Esophagus muscularis mucosa (tissue), 4 donors: Measurements from ENCODE around the gene TNS4. TPM values are rescaled to one million over a fixed set of nuclear protein-coding genes. Genes with fewer than 3 reads are reported as not detected.

ENCODE experiments used
- DNase-seq: peaks from one replicate; pipeline ENCODE4 v3.0.0-alpha.2; 2017; ENCODE audit errors: extremely low spot score
- H3K27ac ChIP-seq, 4 donors: fragments of 200-600 bp; sonication (generic); replicated peaks in 1 of 4; 1 replicate in 3 of 4; 2 replicates in 1 of 4; pipeline ENCODE4 v1.5.1; 2016 to 2019; ENCODE audit warnings: mild to moderate bottlenecking in 1 of 4
- H3K27me3 ChIP-seq, 4 donors: fragments of 200-600 bp; sonication (generic); one replicate each; pipeline versions ENCODE4 v1.5.1 to v1.6.0; 2016 to 2019
- H3K36me3 ChIP-seq, 4 donors: fragments of 200-600 bp; sonication (generic); one replicate each; pipeline ENCODE4 v1.5.1; 2016 to 2019
- H3K4me1 ChIP-seq, 4 donors: fragments of 200-600 bp; sonication (generic); one replicate each; pipeline ENCODE4 v1.5.1; 2016 to 2019
- H3K4me3 ChIP-seq, 4 donors: fragments of 200-600 bp; sonication (generic); 1 replicate in 2 of 4; 2 replicates in 2 of 4; pipeline ENCODE4 v1.5.1; 2016 to 2019; ENCODE audit warnings: mild to moderate bottlenecking in 4 of 4, moderate library complexity in 1 of 4
- H3K9me3 ChIP-seq, 4 donors: fragments of 200-600 bp; sonication (generic); 1 replicate in 3 of 4; 2 replicates in 1 of 4; pipeline ENCODE4 v1.5.1; 2016 to 2019
- EP300 ChIP-seq: sonication (generic); formaldehyde crosslinking; IDR thresholded peaks from one replicate; pipeline ENCODE4 v1.6.1; 2017; ENCODE audit warnings: antibody characterized with exemption
- POLR2A ChIP-seq: fragments of 450-650 bp; IDR thresholded peaks from one replicate; pipeline ENCODE4 v1.6.1; 2017; ENCODE audit warnings: antibody characterized with exemption, moderate library complexity, mild to moderate bottlenecking, low read depth
- POLR2AphosphoS5 ChIP-seq, 2 donors: sonication (generic); formaldehyde crosslinking; IDR thresholded peaks; one replicate each; pipeline ENCODE4 v1.6.1; 2017; ENCODE audit warnings: antibody characterized with exemption in 2 of 2
- WGBS: methylation state at CpG from one replicate; pipeline ENCODE4 v1.1.5; 2018; 5-methylcytosine and 5-hydroxymethylcytosine counted together
- intact Hi-C: fragments of 100-400 bp; cut with DNase I; formaldehyde crosslinking; loops from one replicate; pipeline ENCODE4 v1.15.1; 2023
- total RNA-seq, 4 donors: library from RNA; depleted of rRNA; stranded (reverse); fragments of >200 nt; gene quantifications; one replicate each; pipeline versions ENCODE4 v1.1.0 to v1.2.1, GENCODE V29; 2016
- TF ChIP-seq, protein P1 (sequence below), 3 experiments: fragments of 200-600 bp in 2 of 3; fragments of 450-650 bp in 1 of 3; sonication (generic) in 2 of 3; IDR thresholded peaks; one replicate each; pipeline ENCODE4 v1.5.1; 2017 to 2019; ENCODE audit warnings: antibody characterized with exemption in 3 of 3, mild to moderate bottlenecking in 2 of 3, moderate library complexity in 1 of 3

TNS4 gene
- total RNA-seq, 4 donors from 2014 or later = not detected

DNA sequence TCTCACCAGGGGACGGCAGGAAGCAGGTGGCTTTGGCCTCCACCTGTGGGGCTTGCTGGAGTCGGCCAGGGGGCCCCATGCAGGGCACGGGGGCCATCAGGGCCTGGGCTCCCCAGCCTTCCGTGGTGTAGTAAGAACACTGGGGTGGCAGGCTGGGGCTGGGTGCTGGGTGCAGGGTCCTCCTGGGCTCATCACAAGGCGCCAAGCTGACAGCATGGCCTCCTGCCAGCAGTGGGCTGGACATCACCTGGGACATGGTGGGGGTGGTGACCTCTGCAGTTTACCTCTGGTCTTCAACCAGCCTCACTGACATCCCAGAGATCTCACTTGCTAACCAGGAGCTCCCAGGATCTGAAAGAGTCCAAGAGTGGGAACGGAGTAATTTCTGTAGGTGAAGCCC is 5.3 kb downstream of the TNS4 start:
- H3K27ac ChIP-seq = no peak overlapping the region
- WGBS = 100% methylated on average over 1 of the region's 6 CpGs
- H3K4me1 ChIP-seq = peaks cover 15 to 44% (median 41%) of the 10 kb centered on the region in 4 donors
- H3K36me3 ChIP-seq = no peaks in the 10 kb centered on the region
- no peak for DNase-seq
- intact Hi-C loops = no loop called here
- TF ChIP-seq POLR2A = no peak
- no peak for TF ChIP-seq EP300
- TF ChIP-seq, protein P1, sequence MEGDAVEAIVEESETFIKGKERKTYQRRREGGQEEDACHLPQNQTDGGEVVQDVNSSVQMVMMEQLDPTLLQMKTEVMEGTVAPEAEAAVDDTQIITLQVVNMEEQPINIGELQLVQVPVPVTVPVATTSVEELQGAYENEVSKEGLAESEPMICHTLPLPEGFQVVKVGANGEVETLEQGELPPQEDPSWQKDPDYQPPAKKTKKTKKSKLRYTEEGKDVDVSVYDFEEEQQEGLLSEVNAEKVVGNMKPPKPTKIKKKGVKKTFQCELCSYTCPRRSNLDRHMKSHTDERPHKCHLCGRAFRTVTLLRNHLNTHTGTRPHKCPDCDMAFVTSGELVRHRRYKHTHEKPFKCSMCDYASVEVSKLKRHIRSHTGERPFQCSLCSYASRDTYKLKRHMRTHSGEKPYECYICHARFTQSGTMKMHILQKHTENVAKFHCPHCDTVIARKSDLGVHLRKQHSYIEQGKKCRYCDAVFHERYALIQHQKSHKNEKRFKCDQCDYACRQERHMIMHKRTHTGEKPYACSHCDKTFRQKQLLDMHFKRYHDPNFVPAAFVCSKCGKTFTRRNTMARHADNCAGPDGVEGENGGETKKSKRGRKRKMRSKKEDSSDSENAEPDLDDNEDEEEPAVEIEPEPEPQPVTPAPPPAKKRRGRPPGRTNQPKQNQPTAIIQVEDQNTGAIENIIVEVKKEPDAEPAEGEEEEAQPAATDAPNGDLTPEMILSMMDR (IDR thresholded peaks at IDR 0.05) = no peak
- TF ChIP-seq POLR2AphosphoS5 (IDR thresholded peaks at IDR 0.05) = no peak
- H3K9me3 ChIP-seq = no peaks in the 10 kb centered on the region
- H3K4me3 ChIP-seq = no peak overlapping the region
- H3K27me3 ChIP-seq = no peaks in the 10 kb centered on the region

DNA sequence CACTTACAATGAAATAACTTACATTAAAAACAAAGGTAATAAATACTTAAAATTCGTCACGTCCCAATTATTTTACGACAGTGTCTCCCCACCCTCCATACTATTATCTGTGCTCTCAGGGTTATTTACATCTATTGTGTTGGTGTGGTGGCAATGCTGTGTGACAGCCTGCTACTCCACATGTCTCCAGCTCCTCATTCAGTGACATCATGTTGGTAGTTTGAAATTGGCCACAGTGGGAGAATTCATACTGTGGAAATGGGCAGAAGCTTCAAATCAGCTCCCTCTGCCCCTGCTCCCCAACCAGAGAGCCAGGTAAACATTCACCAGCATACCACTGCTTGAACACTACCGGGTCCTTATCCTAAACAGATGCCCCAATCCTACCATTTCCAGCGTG is 6.3 kb downstream of the TNS4 start:
- H3K27ac ChIP-seq = no peak overlapping the region

DNA sequence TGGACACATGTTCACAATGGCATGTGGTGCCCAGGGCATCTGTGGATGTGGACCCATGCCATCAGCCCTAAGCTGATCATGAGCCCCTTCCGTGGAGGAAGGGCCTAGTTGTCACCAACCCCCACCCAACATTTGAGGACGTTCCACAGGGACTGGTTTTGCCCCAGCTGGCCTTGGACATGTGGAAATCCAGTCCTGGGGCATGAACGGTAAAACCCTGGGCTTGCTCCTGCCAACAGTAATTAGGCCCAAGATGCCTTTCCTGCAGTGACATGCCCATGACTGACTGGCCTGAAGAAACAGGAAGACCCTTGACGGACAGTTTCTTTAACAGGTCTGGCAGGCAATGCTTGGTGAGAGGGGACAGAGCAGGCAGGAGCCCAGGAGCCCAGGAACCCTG is 7.7 kb downstream of the TNS4 start:
- TF ChIP-seq POLR2A = no peak
- TF ChIP-seq, protein P1 (IDR thresholded peaks at IDR 0.05) = no peak
- no peak for TF ChIP-seq POLR2AphosphoS5 (IDR thresholded peaks at IDR 0.05)
- TF ChIP-seq EP300 = no peak
- no peak overlapping the region for H3K27ac ChIP-seq
- H3K4me3 ChIP-seq = no peak overlapping the region
- H3K4me1 ChIP-seq = peaks cover 8 to 40% (median 35%) of the 10 kb centered on the region in 4 donors
- H3K27me3 ChIP-seq = no peaks in the 10 kb centered on the region
- no peaks in the 10 kb centered on the region for H3K36me3 ChIP-seq
- no peak for DNase-seq
- WGBS = 86% methylated on average over 4 of the region's 4 CpGs
- intact Hi-C loops = no loop called here
- no peaks in the 10 kb centered on the region for H3K9me3 ChIP-seq

More for the DNA sequence above, 6.3 kb downstream of the TNS4 start:
- H3K36me3 ChIP-seq = no peaks in the 10 kb centered on the region
- H3K9me3 ChIP-seq = no peaks in the 10 kb centered on the region
- no peak for TF ChIP-seq EP300
- no peak for TF ChIP-seq POLR2A
- H3K4me3 ChIP-seq = no peak overlapping the region
- 74% methylated on average over 5 of the region's 5 CpGs for WGBS
- H3K27me3 ChIP-seq = no peaks in the 10 kb centered on the region
- intact Hi-C loops = no loop called here
- peaks cover 17 to 44% (median 43%) of the 10 kb centered on the region in 4 donors for H3K4me1 ChIP-seq
- DNase-seq = no peak

DNA sequence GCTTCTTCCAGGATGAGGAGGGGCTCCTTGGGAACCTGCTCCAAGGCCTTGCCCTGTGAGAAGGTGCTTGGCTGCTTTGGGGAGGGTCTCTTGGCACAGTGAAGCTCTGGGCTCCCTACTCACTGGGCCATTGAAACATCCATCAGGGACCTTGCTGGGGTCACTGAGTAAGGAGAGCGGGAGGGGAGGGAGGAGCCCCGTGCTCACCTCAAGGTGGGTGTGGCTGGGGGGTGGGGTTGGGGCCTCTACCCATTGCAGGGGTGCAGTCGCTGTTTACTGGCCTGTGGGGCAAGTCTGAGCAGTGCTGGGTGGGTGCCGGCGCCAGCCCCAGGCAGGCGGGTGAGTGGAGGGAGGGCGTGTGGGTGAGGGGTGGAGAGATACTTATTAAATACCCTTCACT is 9.9 kb downstream of the TNS4 start:
- H3K36me3 ChIP-seq = no peaks in the 10 kb centered on the region
- H3K4me3 ChIP-seq = no peak overlapping the region
- peaks cover 8 to 49% (median 37%) of the 10 kb centered on the region in 4 donors for H3K4me1 ChIP-seq
- no peak for DNase-seq
- WGBS = 80% methylated on average over 7 of the region's 7 CpGs
- peak overlapping the region in 1 of 4 donors; percentile 73 for H3K27ac ChIP-seq
- intact Hi-C loops = no loop called here
- no peaks in the 10 kb centered on the region for H3K9me3 ChIP-seq
- TF ChIP-seq POLR2A (no peak), POLR2AphosphoS5 (IDR thresholded peaks at IDR 0.05) (no peak), EP300 (no peak)
- TF ChIP-seq, protein P1 (IDR thresholded peaks at IDR 0.05) = no peak
- H3K27me3 ChIP-seq = no peaks in the 10 kb centered on the region

DNA sequence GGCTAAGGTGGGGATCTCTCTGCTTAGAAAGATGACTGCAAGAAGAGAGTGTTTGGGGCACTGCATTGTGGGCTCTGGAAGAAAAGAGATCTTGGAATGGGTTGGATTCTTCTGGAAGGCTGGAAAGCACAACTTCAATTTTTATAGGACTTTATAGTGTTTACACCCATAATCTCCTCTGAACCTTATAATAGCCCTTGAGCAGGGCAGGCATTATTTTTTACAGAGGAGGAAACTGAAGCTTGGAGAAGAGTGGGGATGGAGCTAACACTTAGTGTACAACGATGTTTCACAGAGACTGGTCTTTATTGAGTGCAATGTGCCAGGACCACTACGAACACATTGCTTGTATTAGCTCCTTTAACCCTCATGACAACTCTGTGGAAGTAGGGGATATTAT is 10.4 kb downstream of the TNS4 start:
- Histone ChIP-seq H3K4me3 (no peak overlapping the region), H3K4me1 (peaks cover 8 to 54% (median 41%) of the 10 kb centered on the region in 4 donors), H3K27ac (peak overlapping the region; percentile 52 to 73 (median 62)), H3K27me3 (no peaks in the 10 kb centered on the region), H3K9me3 (no peaks in the 10 kb centered on the region), H3K36me3 (no peaks in the 10 kb centered on the region)
- DNase-seq = no peak
- 81% methylated on average over 2 of the region's 2 CpGs for WGBS
- no peak for TF ChIP-seq POLR2A
- no peak for TF ChIP-seq EP300
- TF ChIP-seq POLR2AphosphoS5 (IDR thresholded peaks at IDR 0.05) = no peak
- TF ChIP-seq, protein P1 (IDR thresholded peaks at IDR 0.05) = no peak
- intact Hi-C loops = no loop called here
